NCI-H524 (cell line): Measurements from ENCODE around the gene PSMD13.

ENCODE experiments used
- DNase-seq, 2 experiments: peaks; one replicate each; lab custom pipeline; 2025; lab: John Stamatoyannopoulos, UW

PSMD13 gene

DNA sequence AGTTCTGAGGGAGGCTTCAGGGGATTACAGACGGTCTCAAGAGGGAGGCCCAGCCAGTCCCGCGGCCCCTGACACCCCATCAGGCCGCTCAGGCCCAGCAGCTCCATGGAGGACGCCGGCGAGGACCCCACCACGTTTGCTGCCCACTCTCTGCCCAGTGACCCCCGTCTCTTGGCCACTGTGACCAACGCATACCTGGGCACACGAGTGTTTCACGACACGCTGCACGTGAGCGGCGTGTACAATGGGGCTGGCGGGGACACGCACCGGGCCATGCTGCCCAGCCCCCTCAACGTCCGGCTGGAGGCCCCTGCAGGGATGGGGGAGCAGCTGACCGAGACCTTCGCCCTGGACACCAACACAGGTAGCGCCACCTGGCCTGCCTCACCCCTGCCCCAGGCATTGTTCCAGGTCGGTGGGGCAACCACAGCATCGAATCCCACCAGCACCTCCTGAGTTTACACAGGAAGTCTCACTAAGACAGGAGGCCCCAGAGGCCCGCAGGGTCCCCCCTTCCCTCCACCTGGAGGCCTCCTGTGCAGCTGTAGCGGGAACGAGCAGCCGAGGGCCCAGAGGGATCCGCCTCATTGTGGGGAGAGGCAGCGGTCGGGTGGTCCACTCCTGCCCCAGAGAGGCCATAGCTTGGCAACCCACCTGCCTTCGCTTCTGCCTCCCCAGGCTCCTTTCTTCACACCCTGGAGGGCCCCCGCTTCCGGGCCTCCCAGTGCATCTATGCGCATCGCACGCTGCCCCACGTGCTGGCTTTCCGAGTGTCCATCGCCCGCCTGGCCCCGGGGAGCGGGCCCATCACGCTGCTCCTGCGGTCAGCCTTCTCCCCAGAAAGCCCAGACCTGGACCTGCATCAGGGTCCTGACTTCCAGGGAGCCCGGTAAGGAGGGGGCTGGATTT is 53.2 kb downstream of the PSMD13 start:
- no peak for DNase-seq

DNA sequence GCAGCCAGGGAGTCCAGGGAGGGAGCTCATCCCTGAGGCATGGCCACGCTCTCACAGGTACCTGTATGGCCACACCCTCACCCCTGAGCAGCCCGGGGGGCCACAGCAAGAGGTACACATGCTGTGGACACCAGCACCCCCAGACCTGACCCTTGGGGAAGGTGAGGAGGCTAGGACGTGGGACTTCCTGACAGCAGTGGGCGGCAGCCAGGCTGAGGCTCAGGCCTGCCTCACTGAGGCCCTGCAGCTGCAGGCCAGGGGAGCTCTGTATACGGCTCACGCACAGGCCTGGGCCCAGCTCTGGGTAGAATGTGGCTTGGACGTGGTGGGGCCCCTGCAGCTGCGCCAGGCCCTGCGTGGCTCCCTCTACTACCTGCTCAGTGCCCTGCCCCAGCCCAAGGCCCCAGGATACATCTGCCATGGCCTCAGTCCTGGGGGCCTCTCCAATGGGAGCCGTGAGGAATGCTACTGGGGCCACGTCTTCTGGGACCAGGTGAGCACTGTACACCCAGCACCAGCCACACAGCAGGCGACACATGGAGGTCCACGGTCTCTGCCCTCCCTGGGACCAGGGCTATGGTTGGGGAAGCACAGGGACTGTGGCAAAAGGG is 54.0 kb downstream of the PSMD13 start:
- DNase-seq, result no peak

DNA sequence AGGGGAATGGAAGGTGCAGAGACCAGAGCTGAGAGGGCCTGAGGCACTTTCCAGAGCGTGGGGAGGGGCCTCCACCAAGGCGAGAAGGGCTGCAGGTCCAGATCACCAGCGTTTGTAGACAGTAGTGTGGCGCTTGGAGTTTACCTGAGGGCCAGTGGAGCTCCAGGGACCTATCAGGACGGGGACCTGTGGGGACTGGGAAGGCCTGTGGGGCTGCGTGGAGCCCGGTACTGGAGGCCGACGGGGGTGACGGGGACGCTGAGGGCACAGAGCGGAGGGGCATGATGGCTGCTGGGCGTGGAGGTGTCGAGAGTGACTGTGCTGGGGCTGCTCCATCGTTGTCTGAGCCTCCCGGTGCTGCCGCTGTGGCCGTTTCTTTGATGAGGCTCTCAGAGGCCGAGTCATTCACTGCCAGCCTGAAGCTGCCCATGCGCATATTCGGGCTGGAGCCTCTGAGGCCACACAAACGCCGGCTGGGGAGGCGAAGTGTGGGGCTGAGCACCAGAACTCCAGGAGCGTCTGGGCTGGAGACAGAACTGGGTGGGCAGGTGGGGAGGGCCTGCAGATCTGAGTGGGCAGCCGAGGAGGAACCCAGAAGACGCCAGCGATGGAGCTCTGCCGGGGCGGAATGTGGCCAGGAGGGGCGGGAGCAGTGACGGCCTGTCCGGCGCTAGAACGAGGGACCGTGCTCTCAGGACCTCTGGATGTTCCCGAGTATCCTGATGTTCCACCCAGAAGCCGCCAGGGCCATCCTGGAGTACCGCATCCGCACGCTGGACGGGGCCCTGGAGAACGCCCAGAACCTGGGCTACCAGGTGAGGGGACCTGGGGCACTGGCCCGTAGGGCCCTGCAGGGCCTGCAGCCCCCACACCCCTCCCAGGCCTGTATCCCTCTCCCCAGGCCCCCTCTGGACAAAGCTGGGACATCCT is 54.8 kb downstream of the PSMD13 start:
- no peak for DNase-seq

DNA sequence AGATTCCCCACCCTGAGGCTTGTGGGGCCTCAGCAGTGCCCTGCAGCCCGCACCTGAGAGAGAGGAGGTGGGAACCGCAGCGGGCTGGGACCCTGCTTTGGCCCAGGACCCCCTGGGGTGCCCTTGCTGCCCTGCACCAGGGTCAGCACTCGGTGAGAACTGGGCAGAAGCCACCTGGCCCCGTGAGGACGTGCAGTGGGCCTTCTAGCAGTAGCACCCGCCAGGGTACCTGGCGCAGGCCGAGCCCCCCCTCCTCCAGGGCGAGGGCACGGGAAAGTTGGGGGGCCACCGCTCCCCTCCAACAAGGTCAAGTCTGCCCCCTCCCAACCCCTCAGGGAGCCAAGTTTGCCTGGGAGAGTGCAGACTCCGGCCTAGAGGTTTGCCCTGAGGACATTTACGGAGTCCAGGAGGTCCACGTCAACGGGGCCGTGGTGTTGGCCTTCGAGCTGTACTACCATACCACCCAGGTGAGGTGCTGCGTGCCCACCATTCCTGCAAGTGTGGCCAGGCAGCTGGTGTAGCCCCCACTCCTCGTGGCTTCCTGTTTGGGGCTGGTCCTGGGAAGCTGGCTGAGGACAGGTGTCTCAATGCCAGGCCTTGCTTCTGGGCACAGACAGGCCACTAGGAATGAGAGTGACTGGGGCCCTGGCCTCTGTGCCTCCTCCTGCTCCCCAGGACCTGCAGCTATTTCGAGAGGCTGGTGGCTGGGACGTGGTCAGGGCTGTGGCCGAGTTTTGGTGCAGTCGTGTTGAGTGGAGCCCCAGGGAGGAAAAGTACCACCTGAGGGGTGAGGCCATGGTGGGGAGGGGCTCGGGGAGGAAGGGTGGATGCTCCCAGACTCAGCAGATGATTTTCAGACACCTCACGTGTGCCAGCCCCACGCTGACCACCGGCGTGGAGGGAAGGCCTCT is 55.7 kb downstream of the PSMD13 start:
- no peak for DNase-seq

DNA sequence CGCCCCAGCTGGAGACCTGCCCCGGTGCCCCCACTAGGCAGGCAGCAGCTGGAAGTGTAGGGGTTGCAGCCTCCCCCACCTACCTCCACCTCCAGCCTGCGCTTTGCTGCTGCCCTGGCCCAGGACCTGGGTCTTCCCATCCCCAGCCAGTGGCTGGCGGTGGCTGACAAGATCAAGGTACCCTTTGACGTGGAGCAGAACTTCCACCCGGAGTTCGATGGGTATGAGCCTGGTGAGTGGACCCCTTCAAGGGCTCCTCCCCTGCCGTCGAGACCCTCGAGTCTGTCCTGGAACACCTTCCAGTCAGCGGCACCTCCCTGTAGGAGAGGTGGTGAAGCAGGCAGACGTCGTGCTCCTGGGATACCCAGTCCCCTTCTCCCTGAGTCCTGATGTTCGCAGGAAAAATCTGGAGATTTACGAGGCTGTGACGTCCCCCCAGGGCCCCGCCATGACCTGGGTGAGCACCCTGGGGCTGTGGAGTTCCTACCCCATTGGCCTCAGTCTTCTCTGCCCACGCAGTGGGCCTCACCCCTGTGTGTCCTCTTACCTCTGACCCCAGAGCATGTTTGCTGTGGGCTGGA is 56.6 kb downstream of the PSMD13 start:
- DNase-seq, result no peak

DNA sequence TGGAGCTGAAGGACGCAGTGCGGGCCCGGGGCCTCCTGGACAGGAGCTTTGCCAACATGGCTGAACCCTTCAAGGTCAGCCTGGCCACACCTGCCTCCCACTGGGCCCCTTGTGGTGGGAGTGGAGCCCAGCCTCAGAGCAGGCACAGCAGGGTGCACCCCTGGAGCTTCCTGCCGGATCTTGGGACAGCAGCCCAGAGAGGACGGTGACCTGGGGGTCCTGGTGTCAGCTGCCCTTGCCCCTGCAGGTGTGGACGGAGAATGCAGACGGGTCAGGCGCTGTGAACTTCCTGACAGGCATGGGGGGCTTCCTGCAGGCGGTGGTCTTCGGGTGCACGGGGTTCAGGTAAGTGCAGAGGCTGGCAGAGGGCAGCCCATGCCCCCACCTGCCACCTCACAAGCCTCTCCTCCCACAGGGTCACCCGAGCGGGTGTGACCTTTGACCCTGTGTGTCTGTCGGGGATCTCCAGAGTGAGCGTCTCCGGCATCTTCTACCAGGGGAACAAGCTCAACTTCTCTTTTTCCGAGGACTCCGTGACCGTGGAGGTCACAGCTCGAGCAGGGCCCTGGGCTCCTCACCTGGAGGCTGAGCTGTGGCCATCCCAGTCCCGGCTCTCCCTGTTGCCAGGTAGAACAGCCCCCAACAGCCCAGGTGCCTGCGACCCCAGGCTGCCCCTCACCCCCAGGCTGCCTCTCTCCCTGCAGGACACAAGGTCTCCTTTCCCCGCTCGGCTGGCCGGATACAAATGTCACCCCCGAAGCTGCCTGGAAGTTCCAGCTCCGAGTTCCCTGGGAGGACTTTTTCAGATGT is 57.3 kb downstream of the PSMD13 start:
- no peak for DNase-seq

DNA sequence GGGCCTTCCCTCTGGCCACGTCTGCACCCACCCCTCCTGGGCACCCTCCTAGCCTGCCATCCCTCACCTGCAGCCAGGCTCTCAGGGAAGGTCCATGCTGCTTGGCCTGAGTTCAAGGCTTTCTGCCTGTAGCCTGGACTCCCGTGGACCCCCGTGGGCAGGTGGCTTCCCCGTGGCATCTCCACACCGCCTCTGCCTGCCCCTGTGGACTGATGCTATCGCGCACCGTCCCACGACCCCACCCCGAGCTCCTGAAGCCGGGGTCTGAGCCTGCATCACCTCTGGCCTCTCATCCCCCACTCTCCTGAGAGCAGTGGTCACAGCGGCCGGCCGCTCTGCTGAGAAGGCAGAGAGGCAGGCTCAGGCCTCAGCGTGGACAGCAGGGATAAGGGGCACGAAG is 58.0 kb downstream of the PSMD13 start:
- DNase-seq, result no peak

DNA sequence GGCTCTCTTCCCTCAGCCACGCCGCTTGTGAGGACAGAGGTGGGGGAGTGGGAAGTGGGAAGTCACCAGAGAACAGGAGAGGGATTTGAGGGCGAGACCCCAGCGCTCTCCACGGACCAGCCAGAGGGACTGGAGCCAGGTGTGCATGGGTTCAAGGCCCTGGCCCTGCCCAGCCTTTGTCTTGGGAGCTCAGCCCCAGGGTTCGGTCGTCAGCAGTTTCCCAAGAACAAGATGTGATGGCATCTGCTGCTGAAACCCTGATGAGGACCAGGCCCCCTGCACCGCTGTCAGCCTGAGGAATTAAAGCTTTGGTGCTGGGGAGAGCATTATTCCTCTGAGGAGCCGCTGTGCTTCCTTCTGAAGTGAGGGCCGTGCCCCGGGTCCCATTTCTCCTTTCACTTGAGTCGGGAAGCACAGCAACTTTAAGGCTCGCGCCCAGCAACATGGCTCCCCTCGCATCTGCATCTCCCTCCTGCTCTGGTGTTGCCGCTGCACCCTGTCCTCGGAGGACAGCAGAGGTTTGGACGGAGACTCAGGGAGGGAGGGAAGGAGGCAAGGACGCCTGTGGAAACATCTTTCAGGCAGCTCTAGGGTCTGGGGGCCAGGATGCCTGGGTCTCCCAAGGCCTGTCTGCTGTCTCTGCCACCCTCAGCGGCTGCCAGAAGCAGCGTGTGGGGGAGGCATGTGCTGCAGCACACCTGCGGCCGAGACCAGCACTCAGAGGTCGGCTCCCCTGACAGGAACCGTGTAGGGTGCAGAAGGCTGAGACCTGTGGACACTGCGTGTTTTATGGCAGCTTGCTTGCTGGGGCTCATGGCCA is 58.8 kb downstream of the PSMD13 start:
- no peak for DNase-seq

DNA sequence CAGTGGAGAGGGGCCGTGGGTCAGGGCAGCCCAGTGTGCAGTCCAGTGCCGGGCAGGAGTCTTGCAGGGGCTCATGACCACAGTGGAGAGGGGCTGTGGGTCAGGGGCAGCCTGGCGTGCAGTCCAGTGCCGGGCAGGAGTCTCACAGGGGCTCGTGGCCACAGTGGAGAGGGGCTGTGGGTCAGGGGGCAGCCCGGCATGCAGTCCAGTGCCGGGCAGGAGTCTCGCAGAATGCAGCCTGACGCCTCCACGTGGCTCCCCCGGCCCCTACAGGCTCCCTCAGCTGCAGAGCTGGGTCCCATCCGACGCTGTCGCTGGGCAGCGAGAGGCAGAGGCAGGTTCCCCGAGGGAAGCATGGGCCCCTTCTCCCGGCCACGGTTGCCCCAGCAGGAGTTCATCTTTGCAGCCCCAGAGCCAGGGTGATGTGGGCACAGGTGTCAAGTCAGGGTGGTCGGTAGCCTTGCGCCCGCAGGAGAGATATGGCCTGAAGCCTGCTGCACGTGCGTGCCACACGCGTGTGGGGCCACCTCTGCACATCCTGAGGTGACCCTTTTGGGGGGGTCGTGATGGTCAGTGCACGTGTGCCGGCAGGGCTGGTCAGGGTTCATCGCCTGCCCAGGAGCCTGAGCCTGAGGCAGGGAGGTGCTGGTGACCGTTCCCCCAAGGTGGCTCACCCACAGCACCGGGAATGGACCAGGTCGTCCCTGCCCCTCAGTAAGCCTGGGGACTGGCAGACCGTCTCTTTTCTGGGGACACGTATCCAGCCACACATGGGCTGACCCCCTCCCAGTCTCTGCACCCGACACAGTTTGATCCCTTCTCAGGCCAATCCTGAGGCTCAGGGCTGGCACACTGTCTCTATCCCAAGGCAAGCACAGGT is 59.6 kb downstream of the PSMD13 start:
- DNase-seq, result no peak

DNA sequence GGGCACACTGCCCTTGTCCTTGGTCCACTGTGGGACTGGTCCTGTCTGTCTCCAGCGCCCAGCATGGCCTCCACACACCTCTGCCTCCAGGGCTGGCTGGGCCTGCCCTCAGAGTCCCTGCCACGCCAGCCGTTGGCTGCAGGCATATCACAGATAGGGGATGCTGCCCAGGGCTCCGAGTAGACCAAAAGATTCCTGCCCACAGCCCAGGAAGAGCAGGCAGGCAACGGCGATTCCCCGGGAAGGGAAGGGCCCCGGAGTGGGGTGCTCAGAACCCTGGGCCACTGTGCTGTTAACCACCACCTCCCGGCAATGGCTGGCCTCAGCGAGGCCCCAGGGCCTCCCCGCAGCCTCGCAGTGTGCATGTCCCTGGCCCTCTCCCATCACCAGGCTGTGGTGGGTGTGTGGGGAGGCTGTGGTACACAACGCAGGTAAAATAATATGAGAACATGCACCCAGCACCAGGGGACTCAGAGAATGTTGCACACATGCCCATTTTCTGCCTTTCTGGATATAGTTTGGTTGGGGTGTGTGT is 60.3 kb downstream of the PSMD13 start:
- DNase-seq, result no peak

DNA sequence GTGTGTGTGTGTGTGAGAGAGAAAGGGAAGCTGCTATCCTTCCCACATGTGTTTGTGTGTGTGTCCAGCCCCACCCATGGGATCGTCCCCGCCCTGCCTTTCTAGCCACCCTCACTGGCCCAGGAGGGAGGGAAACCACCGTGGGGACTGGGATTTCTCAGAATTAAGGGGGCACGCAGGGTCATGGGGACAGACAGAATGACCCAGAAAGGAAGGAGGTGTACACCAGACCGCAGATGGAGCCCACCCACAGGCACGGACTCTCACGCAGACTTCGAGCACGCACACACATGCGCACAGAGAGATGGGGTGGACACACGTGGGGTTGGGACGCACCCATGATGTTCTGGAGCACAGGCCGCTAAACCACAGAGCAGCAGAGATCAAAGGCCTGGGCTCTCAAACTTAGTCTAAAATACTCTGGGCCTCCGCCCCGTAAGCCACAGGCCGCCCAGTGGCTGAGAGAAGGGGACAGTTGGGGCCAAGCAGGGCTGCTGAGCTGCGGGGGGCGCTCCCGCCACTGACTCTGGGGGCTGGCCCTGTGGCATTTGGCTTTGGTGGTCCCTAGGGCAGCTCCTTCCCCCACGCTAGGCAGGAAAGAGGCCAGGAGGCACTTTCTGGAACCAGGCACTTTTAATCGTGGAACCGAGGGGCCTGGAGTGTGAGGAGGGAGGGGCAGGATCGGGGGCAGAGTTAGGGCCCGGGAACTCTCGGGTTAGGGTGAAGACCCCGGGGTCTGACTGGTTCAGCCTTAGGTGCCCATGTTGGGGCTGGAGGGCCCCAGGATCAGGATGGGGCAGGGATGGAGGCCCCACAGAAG is 61.0 kb downstream of the PSMD13 start:
- DNase-seq, result no peak

DNA sequence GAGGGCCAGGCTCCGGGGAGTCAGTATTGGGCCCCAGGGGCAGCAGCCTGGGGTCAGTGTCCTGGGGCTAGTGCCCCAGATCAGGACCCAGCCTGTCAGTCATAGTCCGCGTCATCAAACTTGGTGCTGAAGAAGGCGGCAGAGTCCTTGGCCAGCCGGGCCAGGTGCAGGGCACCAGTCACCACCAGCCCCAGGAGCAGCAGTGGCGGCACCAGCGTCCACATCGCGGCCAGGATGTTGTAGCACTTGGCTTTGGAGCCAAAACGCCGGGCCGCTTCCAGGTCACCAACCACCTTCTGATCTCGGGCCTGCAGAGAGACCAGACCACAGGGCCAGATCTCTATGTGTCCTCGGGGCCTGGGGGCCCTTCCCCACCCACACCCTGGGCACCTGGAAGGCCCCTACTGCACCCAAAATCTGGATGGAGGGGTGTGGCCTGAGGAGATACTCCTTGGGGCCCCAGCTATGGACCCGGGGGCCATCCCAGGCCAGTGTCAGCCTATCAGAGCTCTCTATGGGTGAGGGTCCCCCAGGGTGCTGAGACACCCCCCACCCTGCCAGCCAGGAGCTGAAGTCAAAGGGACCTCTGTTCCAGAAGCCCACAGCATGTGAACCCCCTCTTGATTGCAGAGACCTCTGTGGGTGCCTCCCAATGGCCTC is 61.8 kb downstream of the PSMD13 start:
- DNase-seq, result no peak

DNA sequence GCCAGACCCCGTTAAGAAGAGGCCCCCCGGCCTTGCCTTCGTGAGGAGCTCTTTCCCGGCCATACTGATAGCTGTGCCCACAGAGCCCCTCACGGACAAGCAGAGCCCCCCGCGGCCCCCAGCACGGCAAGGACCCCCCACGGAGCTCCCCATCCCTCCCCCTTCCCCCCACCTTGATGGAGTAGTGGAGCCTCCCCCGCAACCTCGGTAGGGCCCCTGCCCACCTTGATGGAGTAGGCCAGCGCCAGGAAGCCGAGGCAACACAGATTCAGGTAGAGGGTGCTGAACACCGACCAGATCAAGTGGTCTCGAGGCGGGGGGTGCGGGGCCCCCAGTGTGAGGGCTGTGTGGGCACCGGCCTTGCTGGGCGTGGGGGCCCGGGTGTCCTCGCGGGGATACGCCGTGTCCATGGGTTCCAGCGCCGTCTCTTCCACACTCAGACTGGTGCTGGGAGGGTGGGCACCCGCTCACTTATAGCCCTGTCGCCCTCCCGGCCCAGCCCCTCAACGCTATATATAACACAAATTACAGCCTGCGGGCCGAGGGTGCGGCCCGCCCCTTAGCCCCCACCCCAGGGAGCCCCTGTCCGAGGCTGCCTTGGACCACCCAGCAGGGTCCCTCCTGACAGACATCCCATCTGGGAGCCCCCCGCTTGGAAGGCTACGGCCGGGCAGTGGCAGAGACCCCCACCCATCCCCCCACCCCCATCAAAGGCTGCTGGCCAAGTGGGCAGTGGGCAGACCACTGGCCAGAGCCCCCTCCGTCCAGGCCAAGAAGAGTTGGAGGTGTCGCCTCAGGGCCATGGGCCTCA is 62.5 kb downstream of the PSMD13 start, which contains the start of gene IFITM5:
Gene IFITM5 (minus strand): TSS at position 446 of the 811 bp plus-strand sequence. CDS start 36 bp downstream, at position 410.
- DNase-seq, result no peak

DNA sequence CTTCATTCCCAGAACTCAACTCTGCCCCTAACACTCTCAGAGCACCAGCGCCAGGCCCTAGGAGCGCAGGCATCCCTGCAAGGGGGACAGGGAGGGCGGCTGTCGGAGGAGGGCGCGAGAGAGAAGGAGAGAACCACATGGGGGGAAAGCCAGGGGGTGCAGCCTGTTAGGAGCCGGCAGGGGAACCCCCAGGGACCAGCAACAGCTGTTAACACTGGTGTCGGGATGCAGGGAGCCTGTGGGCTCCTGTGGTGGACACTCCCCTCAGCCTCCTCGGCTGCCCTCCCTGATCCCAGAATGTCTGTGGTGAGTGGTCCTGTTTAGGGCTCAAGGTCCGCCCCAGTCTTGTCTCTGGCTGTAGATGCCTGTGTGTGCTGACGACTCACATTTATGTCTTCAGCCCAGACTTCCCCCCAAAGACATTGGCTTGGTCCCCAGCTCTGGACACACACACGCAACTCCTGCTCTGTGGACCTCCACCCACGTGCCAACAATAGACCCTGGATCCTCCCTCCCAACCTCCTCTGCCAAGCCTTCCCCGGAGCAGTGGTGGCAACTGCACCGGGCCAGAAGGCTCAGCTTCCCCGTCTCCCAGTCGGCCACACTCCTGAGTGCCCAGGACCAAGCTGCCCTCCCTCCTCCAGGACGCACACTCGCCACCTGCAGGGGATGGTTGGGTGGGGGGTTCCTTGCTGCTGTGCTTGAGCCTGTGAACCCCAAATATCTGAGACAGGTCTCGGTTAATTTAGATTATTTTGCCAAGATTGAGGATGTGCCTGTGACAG is 63.4 kb downstream of the PSMD13 start:
- DNase-seq, result peak; percentile 10 to 70
